A673 (cell line): ENCODE data around the gene NAV2. TPM values are rescaled to one million over a fixed set of nuclear protein-coding genes. Genes with fewer than 3 reads are reported as not detected.
"Not testable (repeated sequence)": the region's sequence is repeated elsewhere in the genome, so short reads cannot be mapped to it uniquely, and the experiment has no call there.

Experiments used
- BruUV-seq: library from RNA; stranded (reverse); fragments of 400-500 nt; replicated peaks from 2 replicates; lab custom pipeline; 2021; lab: Mats Ljungman, UMichigan
- CTCF ChIA-PET: fragments of 300-600 bp; sonication (Branson Sonifier 250); formaldehyde crosslinking; loops from one replicate; lab custom pipeline; 2022; ENCODE audit warnings: antibody characterized with exemption; lab: Charles Lee
- POLR2A ChIA-PET: fragments of 300-600 bp; sonication (Branson Sonifier 250); formaldehyde crosslinking; loops from one replicate; lab custom pipeline; 2022; ENCODE audit warnings: antibody characterized with exemption; ENCODE audit not compliant: low non-redundant PET; lab: Charles Lee
- DNase-seq: peaks from one replicate; pipeline ENCODE4 v3.0.0-alpha.2; 2015; ENCODE audit warnings: low spot score
- H3K27ac ChIP-seq: fragments of 200-600 bp; sonication (generic); 2 replicates; pipeline ENCODE4 v1.5.1; 2016; ENCODE audit warnings: mixed run types, low read depth, mild to moderate bottlenecking, mixed read lengths, antibody characterized with exemption, low read length; ENCODE audit not compliant: poor library complexity, severe bottlenecking
- H3K27me3 ChIP-seq: fragments of 200-600 bp; sonication (generic); replicated peaks from 2 replicates; pipeline ENCODE4 v1.6.1; 2017; ENCODE audit warnings: mixed run types, low read depth, mild to moderate bottlenecking, mixed read lengths, antibody characterized with exemption, low read length; ENCODE audit not compliant: insufficient read depth, poor library complexity
- H3K36me3 ChIP-seq: fragments of 200-600 bp; sonication (generic); 2 replicates; pipeline ENCODE4 v1.6.1; 2016; ENCODE audit warnings: mixed run types, mild to moderate bottlenecking, mixed read lengths, antibody characterized with exemption, low read length; ENCODE audit not compliant: insufficient read depth, poor library complexity, severe bottlenecking
- H3K4me1 ChIP-seq: fragments of 200-600 bp; sonication (generic); 2 replicates; pipeline ENCODE4 v1.6.1; 2017; ENCODE audit warnings: mixed run types, mild to moderate bottlenecking, mixed read lengths, antibody characterized with exemption, low read length; ENCODE audit not compliant: insufficient read depth, poor library complexity, severe bottlenecking
- H3K4me3 ChIP-seq: fragments of 200-600 bp; sonication (generic); 2 replicates; pipeline ENCODE4 v1.5.1; 2016; ENCODE audit warnings: low read depth, mixed run types, mild to moderate bottlenecking, mixed read lengths, low read length; ENCODE audit not compliant: poor library complexity, severe bottlenecking
- H3K9me3 ChIP-seq: fragments of 200-600 bp; sonication (generic); 2 replicates; pipeline ENCODE4 v1.6.1; 2016; ENCODE audit warnings: mixed run types, low read depth, mild to moderate bottlenecking, mixed read lengths, antibody characterized with exemption, low read length; ENCODE audit not compliant: poor library complexity, severe bottlenecking
- CTCF ChIP-seq: fragments of 300-800, 200-600 bp; sonication (generic); conservative IDR thresholded peaks from 2 replicates; pipeline ENCODE4 v1.5.1; 2017; ENCODE audit warnings: low read depth, mild to moderate bottlenecking, antibody characterized with exemption, low read length, moderate library complexity, mixed read lengths
- EZH2 ChIP-seq: fragments of 200-600 bp; sonication (generic); IDR thresholded peaks from 2 replicates; pipeline ENCODE4 v1.6.1; 2017; ENCODE audit warnings: borderline replicate concordance, low read depth, mild to moderate bottlenecking, mixed read lengths, antibody characterized with exemption, low read length; ENCODE audit not compliant: poor library complexity, severe bottlenecking
- intact Hi-C: fragments of 100-400 bp; cut with micrococcal nuclease; formaldehyde crosslinking; loops from one replicate; pipeline ENCODE4 v1.10.0; 2022; ENCODE audit not compliant: unreplicated experiment
- total RNA-seq: library from RNA; stranded (reverse); gene quantifications from 2 replicates; pipeline ENCODE4 v1.2.3, GENCODE V29; 2021

Gene NAV2
- total RNA-seq, 1 experiment from 2014 or later: not detected

- Histone ChIP-seq H3K9me3 (no peaks in the 10 kb centered on the region), H3K4me1 (no peaks in the 10 kb centered on the region), H3K36me3 (no peaks in the 10 kb centered on the region), H3K4me3 (no peak overlapping the region), H3K27ac (no peak overlapping the region), H3K27me3 (no peaks in the 10 kb centered on the region)
- intact Hi-C loops: no loop called here
- TF ChIP-seq EZH2 (no peak), CTCF (no peak)
- no peak for DNase-seq
- BruUV-seq: no TSS peak
- ChIA-PET POLR2A (no interaction called here), CTCF (no interaction called here)
Measured at GRCh38 chr11:19924311-19924710, 211.7 kb downstream of the NAV2 start.

- ChIA-PET CTCF (no interaction called here), POLR2A (no interaction called here)
Measured at GRCh38 chr11:19924716-19925115, 212.1 kb downstream of the NAV2 start.

GRCh38 chr11:19927403-19927802 lies 214.8 kb downstream of the NAV2 start:
- BruUV-seq, POLR2A ChIA-PET, H3K4me1 ChIP-seq, H3K27ac ChIP-seq, H3K36me3 ChIP-seq, intact Hi-C loops, H3K27me3 ChIP-seq, H3K9me3 ChIP-seq, H3K4me3 ChIP-seq, DNase-seq: not testable (repeated sequence)
- CTCF ChIA-PET: interaction anchor here (0.6 kb wide), 1 partner anchor 12 kb away, joined by 3 read pairs; no protein-coding TSS in a partner anchor

More at GRCh38 chr11:19924716-19925115, 212.1 kb downstream of the NAV2 start:
- no peaks in the 10 kb centered on the region for H3K9me3 ChIP-seq
- H3K36me3 ChIP-seq: no peaks in the 10 kb centered on the region
- H3K27me3 ChIP-seq: no peaks in the 10 kb centered on the region
- no peak overlapping the region for H3K27ac ChIP-seq
- TF ChIP-seq CTCF: no peak
- no peaks in the 10 kb centered on the region for H3K4me1 ChIP-seq
- H3K4me3 ChIP-seq: no peak overlapping the region
- BruUV-seq: no TSS peak
- intact Hi-C loops: no loop called here
- no peak for DNase-seq

- H3K36me3 ChIP-seq: no peaks in the 10 kb centered on the region
- intact Hi-C loops: no loop called here
- DNase-seq: no peak
- no peaks in the 10 kb centered on the region for H3K27me3 ChIP-seq
- POLR2A ChIA-PET: no interaction called here
- no peaks in the 10 kb centered on the region for H3K4me1 ChIP-seq
- TF ChIP-seq CTCF (no peak), EZH2 (no peak)
- no peak overlapping the region for H3K4me3 ChIP-seq
- CTCF ChIA-PET: no interaction called here
- no peaks in the 10 kb centered on the region for H3K9me3 ChIP-seq
- BruUV-seq: no TSS peak
- no peak overlapping the region for H3K27ac ChIP-seq
Measured at GRCh38 chr11:19929147-19929546, 216.5 kb downstream of the NAV2 start.
